Umbilical cord (tissue), 2 donors: Measurements from ENCODE around the gene GOLGA7B. TPM values are rescaled to one million over a fixed set of nuclear protein-coding genes. Genes with fewer than 3 reads are reported as not detected.

Experiments
- DNase-seq: peaks from one replicate; pipeline ENCODE4 v3.0.0-alpha.2; 2015; ENCODE audit warnings: low spot score
- total RNA-seq: library from RNA; depleted of rRNA; stranded (reverse); fragments of >200 nt; gene quantifications from one replicate; pipeline ENCODE4 v1.2.3, GENCODE V29; 2014; ENCODE audit warnings: low replicate concordance; ENCODE audit not compliant: insufficient read depth

The GOLGA7B gene
- total RNA-seq, 1 donor from 2014 or later: 0.96 TPM

DNA sequence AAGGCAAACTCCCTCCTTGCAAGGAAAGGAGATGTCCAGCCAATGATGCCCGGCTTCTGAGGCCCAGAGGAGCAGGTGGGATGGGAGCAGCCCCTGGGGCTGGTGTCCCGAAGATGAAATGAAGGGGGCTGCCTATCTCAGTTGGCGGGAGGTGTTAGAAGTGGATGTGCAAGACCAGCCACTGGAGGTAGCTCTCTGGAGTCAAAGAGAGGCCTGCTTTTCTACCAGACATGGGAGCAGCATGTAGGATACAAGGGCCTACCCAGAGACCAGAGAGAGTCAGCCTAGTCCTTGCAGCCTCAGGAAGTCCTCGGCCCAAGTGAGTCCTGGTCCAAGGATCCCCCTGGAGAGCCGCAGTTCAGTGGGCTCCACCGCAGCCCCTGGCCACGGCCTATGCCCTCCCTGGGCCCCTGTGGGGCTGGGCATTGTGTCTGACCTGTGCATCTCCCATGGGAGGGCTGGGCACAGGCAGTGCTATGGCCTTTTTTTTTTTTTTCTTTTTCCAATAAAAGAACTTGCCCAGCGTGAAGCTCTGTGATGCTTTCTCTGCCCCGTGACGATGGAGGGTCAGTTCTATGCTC is 17.7 kb downstream of the GOLGA7B start:
- DNase-seq: no peak

- DNase-seq: no peak
Measured at GRCh38 chr10:97868134-97868685, 18.6 kb downstream of the GOLGA7B start.

DNA sequence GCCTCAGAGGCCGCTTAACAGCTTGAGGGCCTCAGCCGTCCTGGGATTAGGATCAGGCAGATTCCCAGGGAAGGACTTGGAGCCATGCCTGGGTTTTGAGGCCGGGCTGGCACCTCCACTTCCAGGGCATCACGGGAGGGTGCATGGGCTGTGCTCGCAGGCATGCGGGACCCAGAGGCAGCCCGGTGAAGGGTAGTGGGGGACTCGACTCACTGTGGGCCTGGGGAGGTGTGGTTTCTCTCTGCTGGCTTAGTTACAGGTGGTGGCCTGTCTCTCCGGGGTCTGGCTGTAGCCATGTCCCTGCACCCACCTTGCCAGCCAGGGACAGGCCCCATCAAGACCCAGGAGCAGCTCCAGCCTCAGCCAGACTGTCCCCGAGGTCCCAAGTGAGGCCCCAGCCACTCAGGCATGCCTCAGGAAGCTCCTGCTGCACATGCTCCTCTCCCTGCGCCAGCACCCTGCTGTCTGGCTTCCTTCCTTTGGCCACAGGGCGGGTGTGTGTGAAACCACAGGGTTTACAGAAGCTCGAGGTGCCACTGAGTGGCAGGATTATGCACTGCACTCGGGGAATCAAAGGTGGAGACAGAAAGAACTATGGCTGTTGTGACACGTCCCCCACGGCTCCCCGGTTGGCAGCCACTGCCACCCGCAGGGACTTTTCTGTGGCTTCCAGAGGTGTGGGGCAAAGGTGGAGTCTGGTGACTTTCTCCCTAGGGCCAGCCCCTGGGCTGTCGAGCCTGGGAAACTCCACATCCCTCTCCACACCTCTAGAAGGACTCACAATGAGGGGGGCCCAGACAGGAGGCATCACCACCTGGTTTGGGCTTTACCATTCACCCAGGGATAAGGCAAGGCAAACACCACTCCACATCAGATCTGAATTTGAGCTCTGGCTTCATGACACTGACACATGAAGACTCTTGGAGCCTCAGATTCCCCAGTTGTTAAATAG is 19.7 kb downstream of the GOLGA7B start:
- DNase-seq: peak; percentile 90

GRCh38 chr10:97870990-97871389 is 21.3 kb downstream of the GOLGA7B start:
- DNase-seq: no peak

DNA sequence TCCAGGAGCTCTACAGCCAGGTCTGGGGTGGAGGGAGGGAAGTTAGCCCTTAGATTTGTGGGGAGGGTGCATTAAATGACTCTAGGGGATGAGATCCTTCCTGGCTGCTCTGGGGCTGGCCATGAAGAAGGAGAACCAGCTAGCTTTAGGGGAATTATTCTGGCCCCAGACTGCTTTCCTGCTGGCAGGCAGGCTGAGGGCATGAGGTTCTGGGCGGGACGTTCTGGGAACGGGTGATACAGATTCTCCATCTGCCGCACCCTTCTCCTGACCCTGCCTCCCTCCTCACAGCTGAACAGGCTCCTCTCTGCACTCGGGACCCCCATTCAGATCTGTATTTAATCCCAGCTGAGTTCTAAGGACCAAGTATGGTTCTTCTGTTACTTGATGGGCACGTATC is 23.9 kb downstream of the GOLGA7B start:
- peak; percentile 43 for DNase-seq

- no peak for DNase-seq
Measured at GRCh38 chr10:97874332-97874731, 24.7 kb downstream of the GOLGA7B start.

- DNase-seq: no peak
Measured at GRCh38 chr10:97875391-97875790, 25.7 kb downstream of the GOLGA7B start.

GRCh38 chr10:97876402-97876801 is 26.8 kb downstream of the GOLGA7B start:
- DNase-seq: no peak

- DNase-seq: no peak
Measured at GRCh38 chr10:97879241-97879640, 29.6 kb downstream of the GOLGA7B start.

DNA sequence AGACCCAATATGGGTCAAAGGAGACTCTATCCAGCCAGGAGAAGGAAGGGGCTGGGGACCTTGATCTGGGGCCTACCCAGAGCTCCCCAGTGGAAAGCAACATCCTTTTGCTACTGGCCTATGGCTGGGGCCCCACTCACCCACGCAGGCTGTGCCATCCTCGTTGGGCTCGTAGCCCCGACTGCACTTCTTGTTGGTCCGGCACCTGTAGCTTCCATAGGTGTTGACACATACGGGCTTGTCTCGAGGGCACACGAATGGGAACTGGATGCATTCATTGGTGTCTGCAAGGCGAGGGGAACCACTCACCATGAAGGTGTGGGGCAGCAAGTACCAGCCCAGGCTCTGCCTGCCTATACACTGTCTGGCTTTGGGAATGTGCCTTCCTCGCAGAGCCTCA is 30.5 kb downstream of the GOLGA7B start:
- DNase-seq: no peak

GRCh38 chr10:97882142-97883091 is 32.8 kb downstream of the GOLGA7B start:
- DNase-seq: no peak

- DNase-seq: no peak
Measured at GRCh38 chr10:97883092-97883485, 33.4 kb downstream of the GOLGA7B start.

DNA sequence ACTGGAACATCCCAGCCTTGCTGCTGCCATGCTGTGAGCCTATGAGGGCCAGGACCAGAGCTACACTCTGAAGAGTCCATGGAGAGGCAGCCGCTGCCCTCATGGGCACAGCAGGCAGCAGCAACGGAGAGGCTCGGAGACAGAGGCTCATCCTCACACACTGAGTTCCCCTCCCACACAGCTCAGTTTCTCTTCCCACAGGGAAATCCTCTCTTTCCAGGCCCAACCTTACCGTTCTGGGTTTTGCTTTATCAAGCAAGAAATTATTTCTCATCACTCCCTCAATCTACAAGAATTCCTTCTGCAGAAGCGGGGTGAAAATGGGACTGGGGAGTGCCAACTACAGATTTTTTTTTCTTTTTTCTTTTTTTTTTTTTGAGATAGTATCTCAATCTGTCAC is 36.6 kb downstream of the GOLGA7B start:
- DNase-seq: no peak

GRCh38 chr10:97887399-97887798 is 37.8 kb downstream of the GOLGA7B start:
- DNase-seq: no peak

DNA sequence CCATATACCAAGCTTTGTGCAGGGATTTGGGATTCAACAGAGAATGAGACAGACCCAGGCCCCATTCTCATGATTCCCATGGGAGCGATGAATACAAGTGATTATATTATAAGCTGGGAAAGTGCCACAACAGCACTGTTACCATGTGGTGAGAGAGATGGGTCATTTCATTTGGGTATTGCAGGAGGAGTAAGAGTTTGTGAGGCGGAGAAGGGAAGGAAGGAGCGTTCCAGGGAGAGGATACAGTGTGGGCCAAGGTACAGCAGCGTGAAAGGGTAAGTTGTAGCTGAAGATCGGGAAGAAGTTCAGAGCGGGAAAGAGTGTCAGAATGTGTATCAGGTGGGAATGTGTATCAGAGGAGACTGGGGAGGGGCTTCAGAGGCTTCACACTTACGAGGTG is 38.5 kb downstream of the GOLGA7B start:
- DNase-seq: no peak

- DNase-seq: no peak
Measured at GRCh38 chr10:97888641-97889262, 39.1 kb downstream of the GOLGA7B start.

DNA sequence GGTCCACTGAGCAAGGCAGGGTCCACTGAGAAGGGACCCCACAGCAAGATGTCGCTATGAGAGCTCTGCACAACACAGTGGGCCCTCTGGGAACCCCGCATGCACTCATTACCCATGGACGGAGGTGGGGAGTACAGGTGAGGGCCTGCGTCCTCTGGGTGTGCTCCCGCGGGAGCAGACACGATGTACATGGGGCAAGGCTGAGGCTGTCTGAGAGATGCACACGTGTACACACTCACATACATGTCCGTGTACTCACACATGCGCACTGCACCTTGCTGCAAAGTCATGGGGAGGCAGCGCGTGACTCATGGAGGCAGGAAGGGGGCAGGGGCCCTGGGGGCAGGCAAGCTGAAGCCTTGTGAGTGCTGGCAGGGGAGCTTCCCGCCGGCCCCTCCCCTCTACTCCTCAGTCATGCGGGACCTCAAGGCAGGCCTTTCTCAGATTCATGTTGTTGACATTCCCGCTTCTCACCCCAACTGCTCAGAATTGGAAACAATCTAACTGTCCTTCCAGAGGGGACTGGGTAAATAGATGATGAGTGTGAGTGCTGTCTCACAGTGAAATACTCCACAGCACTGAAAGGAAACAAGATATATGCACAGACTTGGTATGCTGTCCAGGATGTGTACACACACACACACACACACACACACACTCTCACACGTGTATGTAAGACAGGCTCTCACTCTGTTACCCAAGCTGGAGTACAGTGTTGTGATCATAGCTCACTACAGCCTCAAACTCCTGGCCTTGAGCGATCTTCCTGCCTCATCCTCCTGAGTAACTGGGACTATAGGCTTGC is 40.0 kb downstream of the GOLGA7B start:
- DNase-seq: peak; percentile 31

- peak; percentile 65 for DNase-seq
Measured at GRCh38 chr10:97891497-97892167, 42.0 kb downstream of the GOLGA7B start.

DNA sequence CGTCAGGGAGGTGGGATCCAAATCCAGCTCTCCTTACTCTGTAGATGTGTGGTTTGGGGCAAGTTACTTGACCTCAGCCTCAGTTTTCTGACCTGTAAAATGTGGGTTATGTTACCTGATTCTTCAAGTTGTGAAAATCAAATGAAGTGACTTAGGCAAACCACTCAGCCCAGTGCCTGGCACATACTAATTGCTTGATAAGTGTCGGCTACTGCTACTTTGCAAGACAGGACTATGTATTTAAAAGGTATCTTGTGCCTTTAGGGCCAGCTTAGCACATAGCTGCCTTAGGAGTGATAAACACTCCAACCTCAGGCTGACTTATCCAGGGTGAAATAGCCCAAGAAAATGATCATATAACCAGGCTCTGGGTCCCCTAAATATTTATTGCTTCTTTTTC is 42.9 kb downstream of the GOLGA7B start:
- DNase-seq: no peak

- no peak for DNase-seq
Measured at GRCh38 chr10:97892939-97893338, 43.3 kb downstream of the GOLGA7B start.
